GM19025 (cell line): ENCODE results near the gene KCNJ5.

ENCODE experiments used
- ATAC-seq: cut with Tn5 transposase; IDR thresholded peaks from one replicate; pipeline ENCODE4 v1.9.1; 2021; ENCODE audit warnings: mild to moderate bottlenecking, low read depth, moderate library complexity; ENCODE audit not compliant: unreplicated experiment

Gene KCNJ5

GRCh38 chr11:128946648-128947047, 55.5 kb downstream of the KCNJ5 start:
- ATAC-seq, result no peak

- no peak for ATAC-seq
Measured at GRCh38 chr11:128947773-128948172, 56.6 kb downstream of the KCNJ5 start.

DNA sequence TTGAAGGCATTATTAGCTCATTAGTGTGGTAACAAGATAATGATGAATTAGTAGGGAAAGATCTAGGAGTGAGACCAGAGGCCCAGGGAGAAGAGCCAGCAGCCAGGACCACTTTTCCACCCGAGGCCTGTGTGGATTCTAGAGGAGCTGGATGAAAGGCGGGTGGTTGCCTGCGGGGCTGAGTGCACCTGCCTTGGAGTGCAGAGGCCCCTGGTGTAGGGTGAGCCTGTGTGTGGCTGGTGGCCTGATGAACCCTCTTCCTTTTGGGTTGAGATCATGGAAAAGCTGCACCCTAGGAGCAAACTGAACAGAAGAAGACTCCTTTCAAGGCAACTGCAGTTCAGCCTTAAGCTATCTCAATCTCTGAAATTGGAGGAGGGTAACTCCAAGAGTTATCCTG, 57.4 kb downstream of the KCNJ5 start:
- no peak for ATAC-seq

DNA sequence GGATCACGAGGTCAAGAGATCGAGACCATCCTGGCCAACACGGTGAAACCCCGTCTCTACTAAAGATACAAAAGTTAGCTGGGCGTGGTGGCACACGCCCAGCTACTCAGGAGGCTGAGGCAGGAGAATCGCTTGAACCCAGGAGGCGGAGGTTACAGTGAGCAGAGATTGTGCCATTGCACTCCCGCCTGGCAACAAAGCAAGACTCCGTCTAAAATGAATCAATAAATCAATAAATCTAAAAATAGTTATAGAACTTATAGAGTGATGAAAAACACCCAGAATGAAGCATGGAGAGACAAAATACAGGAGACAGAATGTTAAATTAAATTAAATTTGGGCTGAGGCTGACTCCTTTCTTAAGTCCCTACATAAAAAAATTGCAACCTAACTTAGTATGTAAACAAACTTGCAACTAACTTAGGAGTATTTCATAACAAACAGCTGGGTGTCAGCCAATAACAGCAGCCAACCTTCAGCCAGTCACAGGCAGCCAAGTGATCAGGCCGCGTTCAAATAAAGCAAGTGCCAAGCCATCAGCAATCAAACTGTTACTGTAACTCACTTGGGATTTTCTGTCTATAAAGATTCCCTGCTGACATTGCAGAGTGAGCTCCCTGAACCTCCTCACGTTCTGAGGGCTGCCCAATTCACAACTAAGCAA, 58.8 kb downstream of the KCNJ5 start:
- ATAC-seq, result no peak

- no peak for ATAC-seq
Measured at GRCh38 chr11:128953151-128953550, 62.0 kb downstream of the KCNJ5 start.

DNA sequence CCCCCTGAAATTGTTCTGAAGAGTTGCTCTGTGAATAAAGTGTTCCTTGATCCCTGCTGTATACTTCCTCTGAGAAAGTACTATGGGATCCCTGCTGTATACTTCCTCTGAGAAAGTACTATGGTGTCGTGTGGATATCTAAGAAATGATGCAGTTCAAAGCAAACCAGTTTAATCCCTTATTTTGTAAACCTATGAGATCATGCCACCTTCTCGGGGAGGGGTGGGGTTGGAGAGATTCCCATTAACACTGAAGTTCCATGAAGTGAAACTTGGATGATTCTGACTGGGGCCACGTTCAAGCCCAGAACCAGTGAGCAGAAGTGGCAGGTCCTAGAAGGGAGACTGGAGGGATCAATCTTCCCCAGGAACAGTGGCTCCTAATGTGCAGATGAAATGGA, 64.5 kb downstream of the KCNJ5 start:
- no peak for ATAC-seq

DNA sequence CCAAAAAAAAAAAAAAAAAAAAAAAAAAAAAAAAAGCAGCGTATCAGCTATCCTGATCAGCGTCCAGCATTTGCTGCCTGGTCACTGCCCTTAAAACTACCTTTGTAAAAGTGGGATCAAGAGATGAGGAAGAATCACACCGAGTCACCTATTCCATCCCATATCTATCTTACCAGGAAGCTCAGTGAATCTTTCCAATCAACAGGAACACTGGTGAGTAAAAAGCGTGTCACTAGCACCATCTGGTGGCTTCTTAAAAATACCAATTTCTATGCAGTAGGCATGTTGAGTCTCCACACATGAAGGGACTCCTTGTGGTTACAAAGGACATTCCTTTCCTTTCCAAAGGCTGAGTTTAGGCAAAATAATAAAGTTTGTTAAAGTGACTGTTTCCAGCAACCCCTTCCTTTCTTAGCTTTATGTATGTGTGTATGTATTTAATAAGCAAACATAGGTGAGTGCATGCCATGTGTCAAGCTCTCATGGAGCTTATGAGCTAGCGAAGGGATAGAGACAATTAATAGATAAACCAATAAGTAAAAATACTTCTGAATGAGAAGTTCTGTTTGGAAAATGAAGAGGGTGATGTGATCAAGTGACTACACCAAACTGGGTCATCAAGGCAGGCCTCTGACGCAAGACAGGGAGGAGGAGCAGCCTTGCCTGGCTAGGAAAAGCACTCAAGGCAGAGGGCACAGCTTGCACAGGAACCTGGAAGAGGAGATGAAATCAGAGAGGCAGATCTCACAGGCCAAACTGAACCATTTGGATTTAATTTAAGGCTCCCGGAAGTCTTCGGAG, 65.4 kb downstream of the KCNJ5 start:
- no peak for ATAC-seq

DNA sequence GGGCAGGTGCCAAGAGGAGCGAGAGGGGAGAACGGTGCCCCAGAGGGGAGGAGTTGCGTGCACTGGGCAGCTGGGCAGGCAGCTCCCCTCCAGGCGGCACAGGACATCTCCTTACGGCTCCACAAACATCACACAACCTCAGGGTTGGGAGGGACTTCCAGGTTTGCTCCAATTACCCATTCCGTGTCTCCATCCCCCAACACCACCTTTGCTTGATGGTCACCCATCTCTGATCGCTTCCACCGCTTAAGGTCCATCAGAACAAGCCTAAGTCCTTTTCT, 66.0 kb downstream of the KCNJ5 start:
- no peak for ATAC-seq

GRCh38 chr11:128961645-128962044, 70.5 kb downstream of the KCNJ5 start:
- ATAC-seq, result no peak

DNA sequence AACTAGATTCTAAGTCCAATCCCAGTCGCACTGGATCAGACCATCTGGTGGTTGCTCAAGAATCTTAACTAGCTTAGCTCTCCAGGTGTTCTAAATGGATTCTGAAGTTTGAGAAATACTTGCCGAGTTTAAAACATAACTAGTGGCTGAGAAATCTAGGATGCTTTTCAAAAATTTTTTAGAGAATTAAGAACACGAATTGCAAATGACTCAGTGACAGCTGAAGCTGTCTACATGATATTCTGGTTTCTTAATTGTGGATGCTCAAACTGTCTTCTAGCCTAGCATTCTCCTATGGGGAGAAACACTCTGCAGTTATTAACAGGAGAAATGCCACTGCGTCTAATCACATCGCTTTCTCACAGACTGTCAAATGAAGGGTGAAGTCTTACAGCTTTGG, 71.7 kb downstream of the KCNJ5 start:
- ATAC-seq, result no peak

GRCh38 chr11:128963744-128964325, 72.7 kb downstream of the KCNJ5 start:
- ATAC-seq, result no peak

- ATAC-seq, result no peak
Measured at GRCh38 chr11:128964463-128964930, 73.3 kb downstream of the KCNJ5 start.

GRCh38 chr11:128965485-128965884, 74.3 kb downstream of the KCNJ5 start:
- ATAC-seq, result peak; percentile 91

- no peak for ATAC-seq
Measured at GRCh38 chr11:128967578-128967977, 76.4 kb downstream of the KCNJ5 start.

- ATAC-seq, result no peak
Measured at GRCh38 chr11:128968916-128969315, 77.8 kb downstream of the KCNJ5 start.
